Inflammatory macrophage treated with lipopolysaccharide for 1 hour (primary cell): ENCODE results near the gene ZNF280B.

ENCODE experiments used
- DNase-seq, 2 donors: peaks; one replicate each; pipeline ENCODE4 v3.0.0-alpha.2; 2020 to 2022

ZNF280B gene

GRCh38 chr22:22508274-22509176, at the start of gene ZNF280B:
ZNF280B (minus strand) TSS chr22:22508742; CDS start chr22:22489398, 19,344 bp downstream.
- peak; percentile 23 to 79 for DNase-seq

DNA sequence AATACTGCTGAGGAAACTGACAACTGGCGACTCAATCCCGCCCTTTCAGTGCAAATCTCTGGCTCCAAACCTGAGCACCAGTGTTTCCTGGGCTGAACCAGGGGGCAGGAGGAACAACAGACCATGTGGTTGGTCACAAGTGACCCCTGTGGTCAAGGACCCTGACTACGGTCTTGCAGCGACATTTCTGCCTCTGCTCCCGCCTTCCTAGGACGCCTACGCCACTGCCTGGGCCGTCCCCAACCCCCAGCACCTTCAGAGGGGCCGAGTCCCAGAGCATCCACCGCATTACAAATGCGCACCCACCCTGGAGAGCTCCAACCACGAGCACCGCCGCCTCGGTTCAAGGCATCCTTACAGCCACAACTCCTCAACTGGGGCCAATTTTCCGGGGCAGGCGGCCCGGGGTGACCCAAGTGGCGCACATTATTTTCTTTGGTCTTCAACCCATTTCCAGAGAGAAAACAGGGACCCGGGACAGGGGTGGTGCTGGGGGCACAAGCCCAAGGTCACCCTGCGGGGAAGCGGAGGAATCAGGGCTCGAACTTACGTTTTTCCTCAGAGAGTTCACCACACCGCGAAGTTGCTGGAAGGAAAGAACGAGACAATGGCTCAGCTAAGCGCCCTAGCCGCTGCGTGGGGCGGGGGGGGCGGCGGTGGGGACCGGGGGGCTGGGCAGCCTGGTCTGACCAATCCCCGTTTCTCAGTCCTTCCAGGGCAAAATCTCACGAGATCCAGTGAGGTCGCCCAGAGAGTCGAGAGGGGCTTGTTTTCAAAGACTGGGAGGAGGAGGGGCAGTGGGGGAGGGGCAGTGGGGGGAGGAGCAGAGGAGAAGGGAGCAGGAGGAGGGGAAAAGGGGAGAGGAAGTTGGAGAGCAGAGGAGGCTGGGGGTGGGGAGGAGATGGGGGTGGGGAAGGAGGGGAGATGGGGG, 48.7 kb upstream of the ZNF280B start:
- no peak for DNase-seq

DNA sequence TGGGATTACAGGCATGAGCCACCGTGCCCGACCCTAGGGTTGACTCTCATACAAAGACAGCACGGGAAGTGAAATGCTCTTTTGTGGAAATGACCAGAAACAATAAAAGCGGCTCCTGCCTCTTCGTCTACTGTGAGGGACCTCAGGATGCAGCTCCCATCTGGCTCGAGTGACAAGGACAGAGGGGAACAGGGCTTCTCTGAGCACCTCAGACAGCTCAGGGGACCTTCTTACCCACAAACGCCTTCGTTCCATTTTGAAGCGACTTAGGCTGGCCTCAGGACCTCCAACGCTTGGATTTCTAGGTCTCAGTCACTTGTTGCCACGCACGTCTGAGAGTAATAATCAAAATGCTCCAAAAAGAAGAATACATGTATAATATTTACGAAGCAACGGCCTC, 48.0 kb upstream of the ZNF280B start:
- no peak for DNase-seq

GRCh38 chr22:22555596-22555995, 47.1 kb upstream of the ZNF280B start:
- no peak for DNase-seq

DNA sequence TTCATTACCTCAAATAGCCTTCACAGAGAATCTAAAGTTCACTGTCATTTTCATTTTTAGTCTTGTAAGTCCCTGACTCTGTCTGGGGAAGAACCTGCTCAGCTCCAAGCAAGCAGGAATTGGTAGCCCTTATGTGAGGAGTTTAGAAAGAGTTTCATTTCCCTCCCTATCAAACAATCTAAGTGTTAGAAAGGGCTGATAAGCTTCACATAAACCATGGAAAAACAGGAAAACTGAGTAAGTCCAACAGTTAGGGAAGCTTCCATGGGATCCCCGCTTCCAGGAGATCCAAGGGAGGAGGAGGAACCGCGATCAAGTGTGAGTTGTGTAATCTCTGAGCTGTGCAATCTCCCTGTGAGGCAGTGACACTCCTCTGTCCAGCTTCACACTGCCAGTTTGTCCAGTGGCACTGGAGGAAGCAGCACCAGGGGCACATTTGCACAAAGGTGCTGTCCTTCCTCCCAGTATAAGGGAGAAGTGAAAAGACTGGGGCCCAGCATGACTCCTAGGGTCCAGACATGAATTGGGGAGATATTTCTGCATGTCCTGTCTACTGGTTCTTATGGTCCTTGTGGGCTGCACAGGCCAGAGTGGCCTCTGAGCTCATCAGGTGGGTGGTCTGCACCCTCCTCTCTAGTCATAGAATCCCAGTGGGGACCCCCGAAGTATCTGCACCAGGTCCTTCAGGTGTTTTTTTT, 46.2 kb upstream of the ZNF280B start:
- DNase-seq, result peak; percentile 34 to 44

GRCh38 chr22:22553735-22554586, 45.4 kb upstream of the ZNF280B start:
- DNase-seq, result no peak

DNA sequence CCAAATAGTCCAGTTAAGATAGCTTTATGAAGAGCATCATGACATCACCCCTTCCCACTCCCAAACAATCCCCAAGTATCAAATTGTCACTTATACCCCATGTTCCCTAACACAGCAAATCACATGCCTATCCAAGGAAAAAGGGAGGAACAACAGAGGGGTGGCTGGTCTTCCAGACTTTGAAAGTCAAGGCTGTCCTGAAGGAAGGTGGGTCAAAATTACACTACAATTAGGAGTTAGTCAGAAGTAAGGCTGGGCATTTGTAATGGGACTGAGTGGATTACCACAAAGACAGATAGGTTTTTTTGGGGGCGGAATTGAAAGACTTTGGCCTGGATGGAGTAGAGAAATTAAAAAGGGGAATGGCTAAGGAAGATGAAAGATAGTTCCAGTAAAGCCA, 44.6 kb upstream of the ZNF280B start:
- DNase-seq, result no peak

DNA sequence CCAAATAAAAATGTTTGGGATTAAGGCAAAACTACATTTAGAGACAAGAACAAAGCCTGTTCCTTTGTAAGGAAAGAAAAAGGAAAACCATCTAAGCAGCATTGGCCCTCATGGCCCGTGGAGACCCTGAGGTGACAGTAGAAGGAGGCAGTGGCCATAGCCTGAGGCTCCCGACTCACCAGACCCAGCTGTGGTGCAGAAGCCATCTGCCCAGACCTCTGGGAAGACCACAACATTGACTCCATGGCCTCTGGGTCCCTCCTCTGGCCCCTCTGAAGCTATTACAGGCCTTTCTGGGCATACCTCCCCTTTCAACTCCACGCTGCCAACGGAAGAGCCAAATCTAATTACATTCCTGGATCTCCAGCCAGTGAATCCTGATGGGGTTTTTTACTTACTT, 44.1 kb upstream of the ZNF280B start:
- DNase-seq, result no peak

DNA sequence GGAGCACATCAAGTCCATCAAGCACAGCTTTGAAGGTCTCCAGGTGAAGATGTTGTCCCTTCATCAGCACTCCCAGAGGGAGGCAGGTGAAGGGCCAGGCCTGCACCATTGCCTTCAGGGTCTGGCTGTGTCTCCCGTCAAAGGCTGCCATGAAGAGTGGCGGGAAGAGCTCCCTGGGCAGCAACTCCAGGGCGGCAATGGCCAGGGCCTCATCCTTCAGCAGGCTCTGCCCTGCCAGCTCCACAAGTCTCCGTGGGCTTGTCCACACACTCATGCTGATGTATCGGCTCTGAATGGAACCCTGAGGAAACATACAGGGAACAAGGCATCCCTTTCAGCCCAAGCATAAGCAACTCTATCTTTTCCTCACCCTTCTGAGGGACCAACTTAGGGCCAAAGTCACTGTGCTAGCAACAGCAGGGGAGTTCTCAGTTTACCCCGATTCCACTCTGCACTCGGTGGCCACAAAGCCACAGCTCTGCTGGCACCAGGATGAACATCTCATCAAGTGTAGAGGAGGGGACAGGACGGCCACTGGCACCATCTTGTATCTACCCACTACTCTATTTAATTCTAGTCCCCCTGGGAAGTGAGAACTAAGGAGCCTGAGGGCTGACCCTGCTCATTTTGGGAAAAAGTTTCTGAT, 42.4 kb upstream of the ZNF280B start:
- no peak for DNase-seq

GRCh38 chr22:22548910-22549309, 40.4 kb upstream of the ZNF280B start:
- no peak for DNase-seq

DNA sequence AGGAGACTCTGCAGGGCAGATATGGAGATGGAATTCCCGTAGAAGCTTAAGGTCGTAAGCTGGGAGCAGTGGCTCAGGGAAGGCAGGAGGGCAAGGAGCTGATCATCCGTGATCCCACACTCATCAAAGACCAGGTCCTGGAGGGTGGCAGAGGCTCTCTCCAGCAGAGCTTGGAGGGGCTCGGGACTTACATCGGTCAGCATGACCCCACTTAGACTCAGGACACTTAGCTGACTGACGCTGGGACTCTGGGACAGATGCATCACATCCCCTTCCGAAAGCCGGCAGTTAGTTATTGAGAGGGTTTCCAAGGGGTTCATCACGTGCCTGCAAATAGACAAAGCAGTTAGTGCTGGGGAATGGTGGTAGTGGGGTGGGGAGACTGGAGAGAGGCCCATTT, 39.8 kb upstream of the ZNF280B start:
- DNase-seq, result no peak

- DNase-seq, result peak in 1 of 2 donors; percentile 5
Observed at GRCh38 chr22:22547692-22548300, 39.3 kb upstream of the ZNF280B start.

DNA sequence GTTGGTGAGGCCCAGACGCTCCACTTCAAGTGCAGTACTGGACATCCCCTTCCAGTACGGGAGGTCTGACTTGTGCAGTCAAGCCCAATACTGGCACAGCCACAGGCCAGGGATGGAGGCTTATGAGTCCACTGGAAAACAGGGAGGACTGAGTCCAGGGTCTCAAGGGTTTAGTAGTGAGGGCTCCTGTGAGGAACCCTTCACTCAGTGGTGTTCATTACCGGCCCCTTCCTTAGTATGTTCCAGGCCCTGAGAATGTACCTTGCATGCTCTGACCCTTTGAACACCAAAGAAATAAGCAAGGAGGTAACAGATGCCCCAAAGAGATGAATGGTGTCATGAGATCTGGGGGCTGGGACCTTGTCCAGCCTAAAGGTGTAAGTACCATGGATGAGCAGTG, 38.7 kb upstream of the ZNF280B start:
- DNase-seq, result no peak

GRCh38 chr22:22546490-22546889, 37.9 kb upstream of the ZNF280B start:
- peak; percentile 19 to 47 for DNase-seq

DNA sequence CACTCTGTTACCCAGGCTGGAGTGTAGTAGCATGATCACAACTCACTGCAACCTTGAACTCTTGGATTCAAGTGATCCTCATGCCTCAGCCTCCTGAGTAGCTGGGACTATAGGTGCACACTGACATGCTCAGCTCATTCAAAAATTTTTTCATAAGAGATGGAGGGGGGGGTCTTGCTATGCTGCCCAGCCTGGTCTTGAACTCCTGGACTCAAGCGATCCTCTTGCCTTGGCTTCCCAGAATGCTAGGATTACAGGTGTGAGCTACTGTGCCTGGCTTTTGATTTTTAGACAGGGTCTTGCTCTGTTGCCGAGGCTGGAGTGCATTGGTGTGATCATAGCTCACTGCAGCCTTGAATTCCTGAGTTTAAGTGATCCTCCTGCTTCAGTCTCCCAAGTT, 36.5 kb upstream of the ZNF280B start:
- no peak for DNase-seq

GRCh38 chr22:22538226-22538989, 29.9 kb upstream of the ZNF280B start:
- no peak for DNase-seq

GRCh38 chr22:22536916-22537315, 28.4 kb upstream of the ZNF280B start:
- DNase-seq, result no peak

DNA sequence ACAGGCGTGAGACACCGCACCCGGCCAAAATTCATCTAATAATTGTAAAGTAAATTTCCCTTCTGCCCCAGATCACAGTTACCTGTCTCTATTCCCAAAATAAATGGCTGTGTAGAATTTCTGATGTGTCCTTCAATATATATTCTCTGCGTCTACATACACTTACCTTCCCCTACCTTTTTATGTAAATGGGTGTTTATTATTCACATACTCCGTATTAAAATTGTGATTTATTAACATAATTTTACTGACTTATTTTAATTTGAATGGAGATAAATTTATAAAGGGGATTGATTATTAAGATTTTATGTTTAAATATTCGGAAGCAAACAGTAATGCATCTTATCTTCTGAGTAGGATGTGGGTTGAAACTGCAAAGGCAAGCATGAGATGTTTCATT, 28.0 kb upstream of the ZNF280B start:
- no peak for DNase-seq

- no peak for DNase-seq
Observed at GRCh38 chr22:22535662-22536061, 27.1 kb upstream of the ZNF280B start.
